ENCODE measurements around the gene SLC9A7. TPM values are rescaled to one million over a fixed set of nuclear protein-coding genes. Genes with fewer than 3 reads are reported as not detected.

The SLC9A7 gene
- total and polyA plus RNA-seq, 8 donors = 0.29 to 25.6 (median 9.1) TPM

DNA sequence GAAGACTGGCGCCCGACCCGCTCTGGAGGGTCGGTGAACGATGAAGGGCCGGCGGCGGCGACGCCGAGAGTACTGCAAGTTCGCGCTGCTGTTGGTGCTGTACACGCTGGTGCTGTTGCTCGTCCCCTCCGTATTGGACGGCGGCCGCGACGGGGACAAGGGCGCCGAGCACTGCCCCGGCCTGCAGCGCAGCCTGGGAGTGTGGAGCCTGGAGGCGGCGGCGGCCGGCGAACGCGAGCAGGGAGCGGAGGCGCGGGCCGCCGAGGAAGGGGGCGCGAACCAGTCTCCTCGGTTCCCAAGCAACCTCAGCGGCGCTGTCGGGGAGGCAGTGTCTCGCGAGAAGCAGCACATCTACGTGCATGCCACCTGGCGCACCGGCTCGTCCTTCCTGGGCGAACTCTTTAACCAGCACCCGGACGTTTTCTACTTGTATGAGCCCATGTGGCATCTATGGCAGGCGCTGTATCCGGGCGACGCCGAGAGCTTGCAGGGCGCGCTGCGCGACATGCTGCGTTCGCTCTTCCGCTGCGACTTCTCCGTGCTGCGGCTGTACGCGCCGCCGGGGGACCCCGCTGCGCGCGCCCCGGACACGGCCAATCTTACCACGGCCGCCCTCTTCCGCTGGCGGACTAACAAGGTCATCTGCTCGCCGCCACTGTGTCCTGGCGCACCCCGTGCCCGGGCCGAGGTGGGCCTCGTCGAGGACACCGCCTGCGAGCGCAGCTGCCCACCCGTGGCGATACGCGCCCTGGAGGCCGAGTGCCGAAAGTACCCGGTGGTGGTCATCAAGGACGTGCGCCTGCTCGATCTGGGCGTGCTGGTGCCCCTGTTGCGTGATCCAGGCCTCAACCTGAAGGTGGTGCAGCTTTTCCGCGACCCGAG is 184.8 kb downstream of the SLC9A7 start:
- peaks cover 0 to 18% (median 10%) of the 10 kb centered on the region in 3 donors for H3K27me3 ChIP-seq
- no peak for TF ChIP-seq EP300 (IDR thresholded peaks at IDR 0.05)
- no peak for TF ChIP-seq POLR2A (IDR thresholded peaks at IDR 0.05)
- TF ChIP-seq, protein P1, sequence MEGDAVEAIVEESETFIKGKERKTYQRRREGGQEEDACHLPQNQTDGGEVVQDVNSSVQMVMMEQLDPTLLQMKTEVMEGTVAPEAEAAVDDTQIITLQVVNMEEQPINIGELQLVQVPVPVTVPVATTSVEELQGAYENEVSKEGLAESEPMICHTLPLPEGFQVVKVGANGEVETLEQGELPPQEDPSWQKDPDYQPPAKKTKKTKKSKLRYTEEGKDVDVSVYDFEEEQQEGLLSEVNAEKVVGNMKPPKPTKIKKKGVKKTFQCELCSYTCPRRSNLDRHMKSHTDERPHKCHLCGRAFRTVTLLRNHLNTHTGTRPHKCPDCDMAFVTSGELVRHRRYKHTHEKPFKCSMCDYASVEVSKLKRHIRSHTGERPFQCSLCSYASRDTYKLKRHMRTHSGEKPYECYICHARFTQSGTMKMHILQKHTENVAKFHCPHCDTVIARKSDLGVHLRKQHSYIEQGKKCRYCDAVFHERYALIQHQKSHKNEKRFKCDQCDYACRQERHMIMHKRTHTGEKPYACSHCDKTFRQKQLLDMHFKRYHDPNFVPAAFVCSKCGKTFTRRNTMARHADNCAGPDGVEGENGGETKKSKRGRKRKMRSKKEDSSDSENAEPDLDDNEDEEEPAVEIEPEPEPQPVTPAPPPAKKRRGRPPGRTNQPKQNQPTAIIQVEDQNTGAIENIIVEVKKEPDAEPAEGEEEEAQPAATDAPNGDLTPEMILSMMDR (IDR thresholded peaks at IDR 0.05) = no peak
- no peak for TF ChIP-seq POLR2AphosphoS5 (IDR thresholded peaks at IDR 0.05)
- H3K4me3 ChIP-seq = peak overlapping the region; percentile 45 to 71 (median 58)
- H3K27ac ChIP-seq = peak overlapping the region; percentile 48 to 77 (median 65)
- H3K4me1 ChIP-seq = peaks cover 0 to 34% (median 21%) of the 10 kb centered on the region in 4 donors
- no peaks in the 10 kb centered on the region for H3K36me3 ChIP-seq
- intact Hi-C loops (cut with DNase I; ENCODE audit: low total_unique reads) = no loop called here
- 0 to 55% (median 5%) methylated on average over 9 to 105 of the region's 107 CpGs for WGBS, 5 donors
- DNase-seq = peak; percentile 40 to 80
- no peaks in the 10 kb centered on the region for H3K9me3 ChIP-seq

DNA sequence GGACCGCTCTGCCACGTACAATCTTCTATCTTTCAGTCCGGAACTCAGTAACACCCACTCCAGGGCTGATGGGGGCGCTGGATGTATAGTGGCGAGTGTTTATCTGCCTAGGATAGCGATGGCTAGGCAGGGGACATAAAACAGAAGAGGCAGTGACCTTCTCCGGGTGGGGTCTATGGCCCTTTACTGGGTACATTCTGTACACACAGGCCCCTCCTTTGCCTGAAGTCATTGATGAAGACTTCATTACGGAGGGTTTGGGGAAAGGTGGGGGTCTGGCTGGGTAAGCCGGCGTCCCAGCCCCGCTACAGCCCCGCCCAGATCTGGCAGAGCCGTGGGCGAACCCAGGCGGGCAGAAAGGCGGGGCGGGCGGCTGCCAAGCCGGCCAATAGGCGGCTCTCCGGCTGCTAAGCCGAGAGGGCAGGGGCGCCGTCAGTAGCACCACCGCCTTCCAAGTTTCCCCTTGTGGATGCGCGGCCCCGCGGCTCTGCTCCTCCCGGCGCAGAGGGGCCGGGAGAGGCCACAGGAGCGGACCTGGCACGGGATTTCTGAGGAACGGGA is 185.5 kb downstream of the SLC9A7 start, which contains the start of gene CHST7:
Gene CHST7 (plus strand): TSS at position 435 of the 561 bp plus-strand sequence. CDS start 167 bp downstream, outside the sequence.
- intact Hi-C loops (cut with DNase I; ENCODE audit: low total_unique reads) = no loop called here
- no peak for TF ChIP-seq EP300 (IDR thresholded peaks at IDR 0.05)
- TF ChIP-seq POLR2AphosphoS5 (IDR thresholded peaks at IDR 0.05) = peak in 2 of 3 donors; percentile 9 to 13
- TF ChIP-seq, protein P1 (IDR thresholded peaks at IDR 0.05) = peak in 1 of 7 experiments; percentile 7
- no peak for TF ChIP-seq POLR2A (IDR thresholded peaks at IDR 0.05)

DNA sequence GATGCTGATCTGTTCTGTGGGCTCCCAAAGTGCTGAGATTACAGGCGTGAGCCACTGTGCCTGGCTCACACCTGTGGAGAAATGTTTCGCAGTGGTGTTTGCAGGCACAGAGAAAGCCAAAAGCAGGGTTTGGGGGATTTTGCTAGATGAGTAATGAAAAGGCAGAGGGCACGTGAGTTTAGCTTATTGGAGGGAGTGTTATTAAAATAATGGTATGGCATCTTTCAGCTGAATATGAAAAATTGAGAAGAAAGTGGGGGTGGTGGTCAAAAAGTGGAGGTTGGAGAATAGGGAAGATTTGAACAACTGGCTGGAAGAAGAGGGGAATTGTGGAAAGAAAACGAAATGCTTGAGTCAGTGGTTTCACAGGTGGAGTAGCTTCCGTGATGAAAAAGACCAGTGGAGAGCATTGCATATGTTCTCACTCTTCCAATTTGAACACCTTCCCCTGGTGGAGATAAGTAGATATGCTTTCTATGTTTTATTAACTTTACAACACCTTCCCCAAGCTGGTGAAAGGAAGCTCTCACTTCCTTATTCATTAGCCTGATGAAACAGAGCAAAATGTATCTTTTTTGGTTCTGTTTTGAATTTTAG is 186.5 kb downstream of the SLC9A7 start:
- Histone ChIP-seq H3K9me3 (no peaks in the 10 kb centered on the region), H3K4me3 (no peak overlapping the region), H3K36me3 (no peaks in the 10 kb centered on the region), H3K27me3 (peaks cover 0 to 18% (median 10%) of the 10 kb centered on the region in 3 donors), H3K27ac (peak overlapping the region in 3 of 5 donors; percentile 65 to 77 (median 74)), H3K4me1 (peaks cover 0 to 34% (median 21%) of the 10 kb centered on the region in 4 donors)
- no peak for DNase-seq
- 58 to 82% (median 76%) methylated on average over 5 of the region's 5 CpGs for WGBS, 5 donors
- no peak for TF ChIP-seq POLR2AphosphoS5 (IDR thresholded peaks at IDR 0.05)
- TF ChIP-seq EP300 (IDR thresholded peaks at IDR 0.05) = no peak
- TF ChIP-seq, protein P1 (IDR thresholded peaks at IDR 0.05) = no peak
- no peak for TF ChIP-seq POLR2A (IDR thresholded peaks at IDR 0.05)
- intact Hi-C loops (cut with DNase I; ENCODE audit: low total_unique reads) = no loop called here

More for the DNA sequence above, 185.5 kb downstream of the SLC9A7 start, which contains the start of gene CHST7:
- WGBS, 5 donors = 6 to 44% (median 27%) methylated on average over 7 to 33 of the region's 35 CpGs
- H3K9me3 ChIP-seq = no peaks in the 10 kb centered on the region
- peaks cover 0 to 34% (median 21%) of the 10 kb centered on the region in 4 donors for H3K4me1 ChIP-seq
- peak within 1 kb of the TSS; percentile 48 to 77 (median 65) for H3K27ac ChIP-seq
- H3K27me3 ChIP-seq = peaks cover 0 to 18% (median 10%) of the 10 kb centered on the region in 3 donors
- no peaks in the 10 kb centered on the region for H3K36me3 ChIP-seq
- peak within 1 kb of the TSS; percentile 45 to 71 (median 58) for H3K4me3 ChIP-seq
- peak; percentile 52 to 78 for DNase-seq
